Measurements from ENCODE around the gene WDR70. TPM values are rescaled to one million over a fixed set of nuclear protein-coding genes. Genes with fewer than 3 reads are reported as not detected.
"Not testable (repeated sequence)": the region's sequence is repeated elsewhere in the genome, so short reads cannot be mapped to it uniquely, and the experiment has no call there.

WDR70 gene
- total RNA-seq, 1 donor from 2014 or later = 23.6 TPM

GRCh38 chr5:37665889-37666288 lies 286.8 kb downstream of the WDR70 start:
- peaks cover 24% of the 10 kb centered on the region for H3K4me1 Mint-ChIP-seq (ENCODE audit: low read depth)

GRCh38 chr5:37667430-37667829 lies 288.3 kb downstream of the WDR70 start:
- no peak for DNase-seq (ENCODE audit: low spot score)
- no peak overlapping the region for H3K27ac Mint-ChIP-seq (ENCODE audit: unreplicated experiment)
- H3K36me3 Mint-ChIP-seq (ENCODE audit: low read depth) = peaks cover 2% of the 10 kb centered on the region
- peaks cover 6% of the 10 kb centered on the region for H3K9me3 Mint-ChIP-seq (ENCODE audit: low read depth)
- H3K4me1 Mint-ChIP-seq (ENCODE audit: low read depth) = peaks cover 27% of the 10 kb centered on the region
- no peak for TF ChIP-seq CTCF (IDR thresholded peaks at IDR 0.05)
- H3K27me3 Mint-ChIP-seq (ENCODE audit: low read depth) = no peaks in the 10 kb centered on the region
- no peak overlapping the region for H3K4me3 Mint-ChIP-seq (ENCODE audit: unreplicated experiment)

More at GRCh38 chr5:37665889-37666288, 286.8 kb downstream of the WDR70 start:
- DNase-seq (ENCODE audit: low spot score) = no peak
- H3K4me3 Mint-ChIP-seq (ENCODE audit: unreplicated experiment) = peak overlapping the region; percentile 25
- no peaks in the 10 kb centered on the region for H3K27me3 Mint-ChIP-seq (ENCODE audit: low read depth)
- peak overlapping the region; percentile 45 for H3K27ac Mint-ChIP-seq (ENCODE audit: unreplicated experiment)
- H3K9me3 Mint-ChIP-seq (ENCODE audit: low read depth) = peaks cover 6% of the 10 kb centered on the region
- no peak for TF ChIP-seq CTCF (IDR thresholded peaks at IDR 0.05)
- H3K36me3 Mint-ChIP-seq (ENCODE audit: low read depth) = peaks cover 2% of the 10 kb centered on the region

- Mint-ChIP-seq H3K4me3 (ENCODE audit: unreplicated experiment) (no peak overlapping the region), H3K27ac (ENCODE audit: unreplicated experiment) (peak overlapping the region; percentile 88), H3K36me3 (ENCODE audit: low read depth) (peaks cover 2% of the 10 kb centered on the region), H3K9me3 (ENCODE audit: low read depth) (peaks cover 6% of the 10 kb centered on the region), H3K27me3 (ENCODE audit: low read depth) (no peaks in the 10 kb centered on the region), H3K4me1 (ENCODE audit: low read depth) (peaks cover 29% of the 10 kb centered on the region)
- no peak for DNase-seq (ENCODE audit: low spot score)
- TF ChIP-seq CTCF (IDR thresholded peaks at IDR 0.05) = no peak
These were observed 288.7 kb downstream of the WDR70 start for GRCh38 chr5:37667846-37668245.

- Mint-ChIP-seq H3K4me1 (ENCODE audit: low read depth) (peaks cover 29% of the 10 kb centered on the region), H3K27ac (ENCODE audit: unreplicated experiment) (peak overlapping the region; percentile 88), H3K36me3 (ENCODE audit: low read depth) (peaks cover 2% of the 10 kb centered on the region), H3K9me3 (ENCODE audit: low read depth) (peaks cover 6% of the 10 kb centered on the region), H3K27me3 (ENCODE audit: low read depth) (no peaks in the 10 kb centered on the region), H3K4me3 (ENCODE audit: unreplicated experiment) (no peak overlapping the region)
- TF ChIP-seq CTCF (IDR thresholded peaks at IDR 0.05) = no peak
- DNase-seq (ENCODE audit: low spot score) = no peak
These were observed 289.5 kb downstream of the WDR70 start for GRCh38 chr5:37668524-37669047.

- not testable (repeated sequence) for H3K36me3 Mint-ChIP-seq (ENCODE audit: low read depth); H3K27me3 Mint-ChIP-seq (ENCODE audit: low read depth); H3K4me3 Mint-ChIP-seq (ENCODE audit: unreplicated experiment); H3K9me3 Mint-ChIP-seq (ENCODE audit: low read depth); H3K27ac Mint-ChIP-seq (ENCODE audit: unreplicated experiment); DNase-seq (ENCODE audit: low spot score)
- peaks cover 18% of the 10 kb centered on the region for H3K4me1 Mint-ChIP-seq (ENCODE audit: low read depth)
These were observed 293.0 kb downstream of the WDR70 start for GRCh38 chr5:37672118-37672588.

- H3K27ac Mint-ChIP-seq (ENCODE audit: unreplicated experiment); H3K27me3 Mint-ChIP-seq (ENCODE audit: low read depth); H3K4me1 Mint-ChIP-seq (ENCODE audit: low read depth); DNase-seq (ENCODE audit: low spot score); H3K4me3 Mint-ChIP-seq (ENCODE audit: unreplicated experiment); H3K36me3 Mint-ChIP-seq (ENCODE audit: low read depth): not testable (repeated sequence)
- H3K9me3 Mint-ChIP-seq (ENCODE audit: low read depth) = peaks cover 13% of the 10 kb centered on the region
These were observed 295.2 kb downstream of the WDR70 start for GRCh38 chr5:37674361-37674760.

- not testable (repeated sequence) for DNase-seq (ENCODE audit: low spot score); H3K36me3 Mint-ChIP-seq (ENCODE audit: low read depth); H3K27ac Mint-ChIP-seq (ENCODE audit: unreplicated experiment); H3K27me3 Mint-ChIP-seq (ENCODE audit: low read depth); H3K4me1 Mint-ChIP-seq (ENCODE audit: low read depth); H3K4me3 Mint-ChIP-seq (ENCODE audit: unreplicated experiment)
- H3K9me3 Mint-ChIP-seq (ENCODE audit: low read depth) = peaks cover 34% of the 10 kb centered on the region
These were observed 300.2 kb downstream of the WDR70 start for GRCh38 chr5:37679326-37679725.

GRCh38 chr5:37679903-37680302 lies 300.8 kb downstream of the WDR70 start:
- not testable (repeated sequence) for DNase-seq (ENCODE audit: low spot score); H3K36me3 Mint-ChIP-seq (ENCODE audit: low read depth); H3K27me3 Mint-ChIP-seq (ENCODE audit: low read depth); H3K4me1 Mint-ChIP-seq (ENCODE audit: low read depth); H3K4me3 Mint-ChIP-seq (ENCODE audit: unreplicated experiment); H3K27ac Mint-ChIP-seq (ENCODE audit: unreplicated experiment)
- H3K9me3 Mint-ChIP-seq (ENCODE audit: low read depth) = peaks cover 34% of the 10 kb centered on the region
